Measurements from ENCODE around the gene PLRG1.

PLRG1 gene

GRCh38 chr4:154495867-154496266, 54.3 kb downstream of the PLRG1 start:
- no peak overlapping the region for H3K4me3 ChIP-seq (ENCODE audit: low read length, poor library complexity, severe bottlenecking)
- H4K20me1 ChIP-seq (ENCODE audit: insufficient read depth, low read length, poor library complexity, severe bottlenecking), result no peaks in the 10 kb centered on the region
- no peak overlapping the region for H3K9ac ChIP-seq (ENCODE audit: low read depth, low read length, poor library complexity, severe bottlenecking)
- no peaks in the 10 kb centered on the region for H3F3A ChIP-seq (ENCODE audit: low read depth)
- H3K36me3 ChIP-seq (ENCODE audit: insufficient read depth, low read length), result no peaks in the 10 kb centered on the region
- H2AFZ ChIP-seq (ENCODE audit: low read length), result no peak overlapping the region
- H3K4me2 ChIP-seq (ENCODE audit: low read depth, low read length, poor library complexity, severe bottlenecking), result no peak overlapping the region
- TF ChIP-seq, protein P1, sequence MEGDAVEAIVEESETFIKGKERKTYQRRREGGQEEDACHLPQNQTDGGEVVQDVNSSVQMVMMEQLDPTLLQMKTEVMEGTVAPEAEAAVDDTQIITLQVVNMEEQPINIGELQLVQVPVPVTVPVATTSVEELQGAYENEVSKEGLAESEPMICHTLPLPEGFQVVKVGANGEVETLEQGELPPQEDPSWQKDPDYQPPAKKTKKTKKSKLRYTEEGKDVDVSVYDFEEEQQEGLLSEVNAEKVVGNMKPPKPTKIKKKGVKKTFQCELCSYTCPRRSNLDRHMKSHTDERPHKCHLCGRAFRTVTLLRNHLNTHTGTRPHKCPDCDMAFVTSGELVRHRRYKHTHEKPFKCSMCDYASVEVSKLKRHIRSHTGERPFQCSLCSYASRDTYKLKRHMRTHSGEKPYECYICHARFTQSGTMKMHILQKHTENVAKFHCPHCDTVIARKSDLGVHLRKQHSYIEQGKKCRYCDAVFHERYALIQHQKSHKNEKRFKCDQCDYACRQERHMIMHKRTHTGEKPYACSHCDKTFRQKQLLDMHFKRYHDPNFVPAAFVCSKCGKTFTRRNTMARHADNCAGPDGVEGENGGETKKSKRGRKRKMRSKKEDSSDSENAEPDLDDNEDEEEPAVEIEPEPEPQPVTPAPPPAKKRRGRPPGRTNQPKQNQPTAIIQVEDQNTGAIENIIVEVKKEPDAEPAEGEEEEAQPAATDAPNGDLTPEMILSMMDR (conservative IDR thresholded peaks at IDR 0.05; ENCODE audit: low read length), result no peak
- TF ChIP-seq EZH2phosphoT487 (IDR thresholded peaks at IDR 0.05; ENCODE audit: borderline replicate concordance), result no peak
- no peaks in the 10 kb centered on the region for H3K9me3 ChIP-seq (ENCODE audit: insufficient read depth, low read depth, low read length)
- H3K27me3 ChIP-seq (ENCODE audit: insufficient read depth, low read length, poor library complexity, severe bottlenecking), result no peaks in the 10 kb centered on the region
- no peaks in the 10 kb centered on the region for H3K79me2 ChIP-seq (ENCODE audit: insufficient read depth, low read length)
- no peaks in the 10 kb centered on the region for H3K9me2 ChIP-seq (replicated peaks; ENCODE audit: low read depth, low read length)
- no peaks in the 10 kb centered on the region for H3K4me1 ChIP-seq (ENCODE audit: insufficient read depth, low read length, poor library complexity, severe bottlenecking)

DNA sequence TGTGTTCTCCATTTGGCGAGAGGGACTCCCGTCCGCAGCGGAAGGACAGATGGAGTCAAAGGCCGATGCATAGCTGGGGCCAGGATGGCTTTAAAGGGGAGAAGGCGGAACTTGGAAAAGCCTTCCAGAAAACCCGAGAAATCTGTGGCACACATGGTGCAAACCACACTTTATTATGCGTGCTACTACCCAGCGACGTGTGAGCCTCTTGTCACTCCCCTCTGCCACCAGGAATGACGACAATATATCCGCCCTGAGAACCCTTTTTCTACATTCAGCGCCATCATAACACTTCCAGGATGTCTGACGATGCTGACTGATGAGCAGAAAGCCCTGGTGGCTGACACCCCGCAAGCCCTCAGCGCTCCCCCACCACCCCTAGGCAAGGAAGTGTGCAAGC, 57.9 kb downstream of the PLRG1 start:
- H4K20me1 ChIP-seq (ENCODE audit: insufficient read depth, low read length, poor library complexity, severe bottlenecking), result no peaks in the 10 kb centered on the region
- no peak overlapping the region for H2AFZ ChIP-seq (ENCODE audit: low read length)
- TF ChIP-seq, protein P1 (conservative IDR thresholded peaks at IDR 0.05; ENCODE audit: low read length), result no peak
- H3F3A ChIP-seq (ENCODE audit: low read depth), result no peaks in the 10 kb centered on the region
- H3K9ac ChIP-seq (ENCODE audit: low read depth, low read length, poor library complexity, severe bottlenecking), result no peak overlapping the region
- H3K4me3 ChIP-seq (ENCODE audit: low read length, poor library complexity, severe bottlenecking), result no peak overlapping the region
- no peaks in the 10 kb centered on the region for H3K27me3 ChIP-seq (ENCODE audit: insufficient read depth, low read length, poor library complexity, severe bottlenecking)
- no peaks in the 10 kb centered on the region for H3K79me2 ChIP-seq (ENCODE audit: insufficient read depth, low read length)
- no peaks in the 10 kb centered on the region for H3K36me3 ChIP-seq (ENCODE audit: insufficient read depth, low read length)
- no peaks in the 10 kb centered on the region for H3K4me1 ChIP-seq (ENCODE audit: insufficient read depth, low read length, poor library complexity, severe bottlenecking)
- no peaks in the 10 kb centered on the region for H3K9me2 ChIP-seq (replicated peaks; ENCODE audit: low read depth, low read length)
- H3K4me2 ChIP-seq (ENCODE audit: low read depth, low read length, poor library complexity, severe bottlenecking), result no peak overlapping the region
- no peaks in the 10 kb centered on the region for H3K9me3 ChIP-seq (ENCODE audit: insufficient read depth, low read depth, low read length)

DNA sequence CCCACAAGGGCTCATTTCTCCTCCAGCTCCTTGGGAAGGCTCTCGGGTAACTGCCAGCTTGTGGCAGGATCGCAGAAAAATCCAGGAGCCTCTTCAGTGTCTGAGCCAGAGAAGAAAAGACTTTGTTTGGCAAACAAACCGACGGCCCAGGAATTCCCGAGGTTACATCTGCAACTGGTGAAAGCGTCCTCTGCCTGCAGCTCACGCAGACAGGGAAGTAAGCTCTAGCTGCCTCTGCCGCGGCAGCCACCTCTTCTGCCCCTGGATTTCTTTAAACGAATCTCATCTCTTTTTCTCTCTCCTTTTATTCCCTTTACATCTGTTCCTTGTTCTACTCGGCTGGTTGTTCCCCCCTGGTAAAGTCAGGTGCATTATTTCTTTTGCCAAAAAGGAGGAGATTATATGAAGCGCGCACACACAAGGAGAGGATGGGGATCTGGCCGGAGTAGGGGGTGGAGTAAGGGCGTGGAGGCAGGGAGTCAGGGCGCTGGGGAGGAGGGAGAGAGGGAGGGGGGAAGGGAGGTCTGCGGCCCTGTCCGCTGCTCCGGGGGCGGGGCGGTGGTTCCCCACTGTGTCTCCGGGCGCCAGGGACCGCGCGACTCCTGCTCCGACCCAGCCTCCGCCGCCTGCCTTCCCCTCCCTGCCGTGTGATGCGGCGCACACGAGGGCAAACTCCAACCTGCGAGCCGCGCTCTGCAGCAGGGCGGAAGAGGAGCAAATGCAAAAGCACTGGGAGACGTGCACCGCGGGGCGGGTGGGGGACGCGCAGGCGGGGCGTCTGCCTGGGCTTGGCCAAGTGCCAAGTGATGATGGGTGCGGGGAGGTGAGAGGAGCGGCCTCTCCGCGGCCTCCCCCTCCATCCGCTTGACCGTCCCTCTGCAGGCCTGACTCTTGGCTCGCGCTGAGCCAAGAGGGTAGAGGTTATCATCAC, 58.6 kb downstream of the PLRG1 start, which contains the start of gene DCHS2:
DCHS2 (minus strand) TSS at position 459 of the 931 bp plus-strand sequence; CDS start at position 15, 444 bp downstream.
- no peak for TF ChIP-seq EZH2phosphoT487 (IDR thresholded peaks at IDR 0.05; ENCODE audit: borderline replicate concordance)
- TF ChIP-seq, protein P1 (conservative IDR thresholded peaks at IDR 0.05; ENCODE audit: low read length), result no peak
- Histone ChIP-seq H3K4me1 (ENCODE audit: insufficient read depth, low read length, poor library complexity, severe bottlenecking) (no peaks in the 10 kb centered on the region), H4K20me1 (ENCODE audit: insufficient read depth, low read length, poor library complexity, severe bottlenecking) (no peaks in the 10 kb centered on the region), H3F3A (ENCODE audit: low read depth) (no peaks in the 10 kb centered on the region), H3K27me3 (ENCODE audit: insufficient read depth, low read length, poor library complexity, severe bottlenecking) (no peaks in the 10 kb centered on the region), H3K9ac (ENCODE audit: low read depth, low read length, poor library complexity, severe bottlenecking) (no peak within 1 kb of the TSS), H2AFZ (ENCODE audit: low read length) (no peak within 1 kb of the TSS), H3K9me2 (replicated peaks; ENCODE audit: low read depth, low read length) (no peaks in the 10 kb centered on the region), H3K4me2 (ENCODE audit: low read depth, low read length, poor library complexity, severe bottlenecking) (no peak within 1 kb of the TSS), H3K36me3 (ENCODE audit: insufficient read depth, low read length) (no peaks in the 10 kb centered on the region), H3K9me3 (ENCODE audit: insufficient read depth, low read depth, low read length) (no peaks in the 10 kb centered on the region), H3K4me3 (ENCODE audit: low read length, poor library complexity, severe bottlenecking) (no peak within 1 kb of the TSS), H3K79me2 (ENCODE audit: insufficient read depth, low read length) (no peaks in the 10 kb centered on the region)
